B cell (primary cell): Measurements from ENCODE around the gene RER1. TPM values are rescaled to one million over a fixed set of nuclear protein-coding genes. Genes with fewer than 3 reads are reported as not detected.

ENCODE experiments used
- ATAC-seq: fragments of 200-7000 bp; cut with Tn5 transposase; one replicate; pipeline ENCODE4 v1.10.0; 2021; ENCODE audit warnings: low read depth, mild to moderate bottlenecking, moderate number of reproducible peaks, moderate library complexity
- CTCF ChIA-PET: fragments of 350-600 bp; sonication (Branson Sonifier 250); formaldehyde crosslinking; loops from one replicate; lab custom pipeline; 2021; ENCODE audit warnings: antibody characterized with exemption, inconsistent platforms; lab: Charles Lee
- POLR2A ChIA-PET: fragments of 350-600 bp; sonication (Branson Sonifier 250); formaldehyde crosslinking; loops from one replicate; lab custom pipeline; 2021; ENCODE audit warnings: antibody characterized with exemption; lab: Charles Lee
- DNase-seq: peaks from one replicate; pipeline ENCODE4 v3.0.0; 2013
- H2AFZ ChIP-seq: 2 replicates; pipeline ENCODE4 v1.6.1; 2012; ENCODE audit warnings: mild to moderate bottlenecking, low read depth, low read length; ENCODE audit not compliant: insufficient read depth, poor library complexity, severe bottlenecking
- H3K27ac ChIP-seq, 2 donors: 1 replicate in 1 of 2; 2 replicates in 1 of 2; pipeline ENCODE4 v1.5.1; 2012 to 2013; ENCODE audit warnings: low read length in 2 of 2, mild to moderate bottlenecking in 2 of 2, moderate library complexity in 1 of 2
- H3K27me3 ChIP-seq, 4 experiments: fragments of 200-600 bp in 1 of 4; sonication (generic) in 1 of 4; replicated peaks in 1 of 4; 1 replicate in 2 of 4; 2 replicates in 2 of 4; pipeline versions ENCODE4 v1.6.1 to v1.7.0; 2013 to 2016; ENCODE audit warnings: low read length in 3 of 4, mild to moderate bottlenecking in 2 of 4, mixed read lengths in 1 of 4, moderate library complexity in 1 of 4; ENCODE audit not compliant: insufficient read depth in 4 of 4, control insufficient read depth in 3 of 4; ENCODE audit errors: control extremely low read depth in 1 of 4
- H3K36me3 ChIP-seq, 2 experiments: replicated peaks in 1 of 2; 1 replicate in 1 of 2; 2 replicates in 1 of 2; pipeline versions ENCODE4 v1.6.1 to v1.7.1; 2013; ENCODE audit warnings: low read length in 1 of 2; ENCODE audit not compliant: insufficient read depth in 2 of 2, control insufficient read depth in 1 of 2; ENCODE audit errors: control extremely low read depth in 1 of 2, extremely low read depth in 1 of 2
- H3K4me1 ChIP-seq, 2 donors: fragments of 200-600 bp in 1 of 2; sonication (generic) in 1 of 2; 1 replicate in 1 of 2; 2 replicates in 1 of 2; pipeline versions ENCODE4 v1.5.1 to v1.6.1; 2013 to 2017; ENCODE audit warnings: low read length in 2 of 2; ENCODE audit not compliant: control insufficient read depth in 2 of 2, insufficient read depth in 2 of 2
- H3K4me2 ChIP-seq: replicated peaks from 2 replicates; pipeline ENCODE3; 2012; ENCODE audit warnings: mild to moderate bottlenecking, low read depth, low read length; ENCODE audit not compliant: poor library complexity, severe bottlenecking
- H3K4me3 ChIP-seq, 5 experiments: fragments of 200-600 bp in 1 of 5; sonication (generic) in 1 of 5; 1 replicate in 3 of 5; 2 replicates in 2 of 5; pipeline versions ENCODE4 v1.5.1 to v1.7.0; 2011 to 2016; ENCODE audit warnings: low read length in 4 of 5, mild to moderate bottlenecking in 4 of 5, low read depth in 2 of 5, control low read depth in 1 of 5, moderate library complexity in 1 of 5; ENCODE audit not compliant: insufficient read depth in 1 of 5; ENCODE audit errors: control extremely low read depth in 1 of 5, extremely low read depth in 1 of 5
- H3K79me2 ChIP-seq: fragments of 200-600 bp; sonication (generic); one replicate; pipeline ENCODE4 v1.6.0; 2016; ENCODE audit warnings: low read length; ENCODE audit not compliant: control insufficient read depth, insufficient read depth
- H3K9ac ChIP-seq: fragments of 200-600 bp; sonication (generic); 2 replicates; pipeline ENCODE4 v1.6.1; 2017; ENCODE audit warnings: mild to moderate bottlenecking, low read length, moderate library complexity
- H3K9me3 ChIP-seq, 3 donors: one replicate each; pipeline versions ENCODE4 v1.6.1 to v1.7.1; 2013; ENCODE audit warnings: low read length in 2 of 3; ENCODE audit not compliant: control insufficient read depth in 2 of 3, insufficient read depth in 1 of 3; ENCODE audit errors: control extremely low read depth in 1 of 3
- H4K20me1 ChIP-seq: 2 replicates; pipeline ENCODE4 v1.6.0; 2012; ENCODE audit warnings: mild to moderate bottlenecking, low read length; ENCODE audit not compliant: insufficient read depth, control insufficient read depth, poor library complexity, severe bottlenecking
- H3K27ac Mint-ChIP-seq: one replicate; pipeline ENCODE4 v1.8.0; 2021; ENCODE audit warnings: mixed read lengths
- H3K27me3 Mint-ChIP-seq: one replicate; pipeline ENCODE4 v1.8.0; 2021; ENCODE audit warnings: mixed read lengths
- H3K4me1 Mint-ChIP-seq: one replicate; pipeline ENCODE4 v1.8.0; 2021; ENCODE audit warnings: mixed read lengths
- H3K4me3 Mint-ChIP-seq: one replicate; pipeline ENCODE4 v1.8.0; 2021; ENCODE audit warnings: mixed read lengths
- H3K9me3 Mint-ChIP-seq: one replicate; pipeline ENCODE4 v1.8.0; 2022; ENCODE audit warnings: mixed read lengths; ENCODE audit not compliant: insufficient read depth
- CTCF ChIP-seq: fragments of 200-600 bp; IDR thresholded peaks from one replicate; pipeline ENCODE4 v1.8.0; 2022; ENCODE audit warnings: antibody characterized with exemption, mild to moderate bottlenecking
- EZH2 ChIP-seq: IDR thresholded peaks from 2 replicates; pipeline ENCODE4 v1.6.1; 2012; ENCODE audit warnings: borderline replicate concordance, low read depth, mild to moderate bottlenecking, moderate library complexity, low read length; ENCODE audit not compliant: insufficient read depth, poor library complexity, severe bottlenecking
- WGBS: methylation state at CpG from one replicate; pipeline ENCODE4 v1.1.5; 2013; ENCODE audit warnings: missing lambda C conversion rate; ENCODE audit not compliant: insufficient coverage; 5-methylcytosine and 5-hydroxymethylcytosine counted together
- intact Hi-C: fragments of 100-400 bp; cut with micrococcal nuclease; formaldehyde crosslinking; loops from one replicate; pipeline ENCODE4 v1.10.0; 2022
- polyA plus RNA-seq: library from polyadenylated mRNA; depleted of rRNA; stranded (reverse); fragments of >200 nt; gene quantifications from 2 replicates; pipeline ENCODE4 v1.2.3, GENCODE V29; 2012
- total RNA-seq, 2 donors: library from RNA; stranded (reverse); fragments of 120-200 nt in 1 of 2; gene quantifications; 1 replicate in 1 of 2; 2 replicates in 1 of 2; pipeline versions ENCODE4 v1.2.3 to v1.2.4, GENCODE V29; 2013 to 2022

The RER1 gene
- total and polyA plus RNA-seq, 2 donors (not counting 1 experiment from before 2014, with no cell fraction given): 78.5 to 118 TPM

- H3K79me2 ChIP-seq: no peaks in the 10 kb centered on the region
- H3K9ac ChIP-seq: no peak overlapping the region
- ChIA-PET CTCF (no interaction called here), POLR2A (no interaction called here)
- H3K36me3 ChIP-seq: no peaks in the 10 kb centered on the region
- 91% methylated on average over 24 of the region's 24 CpGs for WGBS
- H3K4me1 ChIP-seq: no peaks in the 10 kb centered on the region
- no peak overlapping the region for H3K4me2 ChIP-seq
- no peak overlapping the region for H3K4me3 ChIP-seq
- Mint-ChIP-seq H3K27me3 (no peaks in the 10 kb centered on the region), H3K4me3 (no peak overlapping the region), H3K9me3 (no peaks in the 10 kb centered on the region), H3K27ac (no peak overlapping the region), H3K4me1 (no peaks in the 10 kb centered on the region)
- H3K27ac ChIP-seq: no peak overlapping the region
- DNase-seq (no peak), ATAC-seq (no peak)
- TF ChIP-seq EZH2 (no peak), CTCF (no peak)
- H3K27me3 ChIP-seq: no peaks in the 10 kb centered on the region
- peaks cover 0 to 9% (median 0%) of the 10 kb centered on the region in 3 donors for H3K9me3 ChIP-seq
- no peak overlapping the region for H2AFZ ChIP-seq
- no peaks in the 10 kb centered on the region for H4K20me1 ChIP-seq
- intact Hi-C loops: no loop called here
Observed at GRCh38 chr1:2344121-2344681, 47.4 kb upstream of the RER1 start.

DNA sequence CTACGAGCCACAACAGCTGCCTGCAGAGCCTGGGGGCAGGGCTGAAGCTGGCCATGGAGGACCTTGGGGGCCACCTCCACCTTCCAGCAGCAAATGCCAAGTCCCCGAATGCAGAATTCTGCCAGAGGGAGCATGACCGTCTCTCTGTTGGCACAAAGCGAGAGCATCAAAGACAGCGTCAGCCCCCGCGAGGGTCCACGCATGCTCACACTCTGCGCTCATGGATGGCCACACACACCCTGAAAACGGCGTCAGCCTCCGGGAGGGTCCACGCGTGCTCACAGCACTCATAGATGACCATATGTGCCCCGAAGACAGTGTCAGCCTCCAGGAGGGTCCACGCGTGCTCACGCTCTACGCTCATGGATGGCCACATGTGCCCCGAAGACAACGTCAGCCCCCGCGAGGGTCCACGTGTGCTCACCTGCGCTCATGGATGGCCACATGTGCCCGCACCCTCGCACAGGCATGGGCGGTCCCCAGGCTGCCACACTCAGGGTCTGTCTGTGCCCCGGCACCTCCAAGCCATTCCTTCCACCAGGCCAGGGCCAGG is 46.8 kb upstream of the RER1 start:
- ChIA-PET CTCF (no interaction called here), POLR2A (no interaction called here)
- Mint-ChIP-seq H3K27me3 (no peaks in the 10 kb centered on the region), H3K9me3 (no peaks in the 10 kb centered on the region), H3K4me3 (no peak overlapping the region), H3K4me1 (no peaks in the 10 kb centered on the region), H3K27ac (no peak overlapping the region)
- Histone ChIP-seq H3K4me1 (no peaks in the 10 kb centered on the region), H3K9me3 (peaks cover 0 to 9% (median 0%) of the 10 kb centered on the region in 3 donors), H3K79me2 (no peaks in the 10 kb centered on the region), H3K27me3 (no peaks in the 10 kb centered on the region), H3K4me2 (no peak overlapping the region), H3K36me3 (no peaks in the 10 kb centered on the region), H3K4me3 (no peak overlapping the region), H2AFZ (no peak overlapping the region), H3K9ac (no peak overlapping the region), H3K27ac (no peak overlapping the region), H4K20me1 (no peaks in the 10 kb centered on the region)
- TF ChIP-seq EZH2 (no peak), CTCF (no peak)
- DNase-seq (no peak), ATAC-seq (no peak)
- intact Hi-C loops: no loop called here
- 96% methylated on average over 28 of the region's 29 CpGs for WGBS
